HepG2 (cell line): ENCODE measurements around the gene LRRN2.

Source experiments
- AKAP8 ChIP-seq: sonication (generic); formaldehyde crosslinking; IDR thresholded peaks from 2 replicates; pipeline ENCODE4 v1.5.1; 2020; ENCODE audit warnings: mild to moderate bottlenecking, missing genetic modification reagents
- CHD2 ChIP-seq: IDR thresholded peaks from 2 replicates; pipeline ENCODE4 v1.6.1; 2011; ENCODE audit warnings: low read depth, low read length, improper control_type of control experiment
- FOXP1 ChIP-seq, 2 experiments: fragments of 450-650 bp in 1 of 2; IDR thresholded peaks; 2 replicates each; pipeline ENCODE4 v1.6.1; 2017 to 2018; ENCODE audit warnings: antibody characterized with exemption in 1 of 2
- MIER3 ChIP-seq: IDR thresholded peaks from 2 replicates; pipeline ENCODE4 v1.6.1; 2016; ENCODE audit warnings: missing compliant biosample characterization, borderline replicate concordance
- MYC ChIP-seq: sonication (generic); formaldehyde crosslinking; IDR thresholded peaks from 2 replicates; pipeline ENCODE4 v1.9.0; 2021; ENCODE audit warnings: missing genetic modification reagents, borderline replicate concordance
- POLR2A ChIP-seq, 2 experiments: IDR thresholded peaks; 2 replicates each; pipeline ENCODE4 v1.6.1; 2011; ENCODE audit warnings: low read depth in 2 of 2, low read length in 2 of 2, mild to moderate bottlenecking in 1 of 2, moderate library complexity in 1 of 2; ENCODE audit not compliant: insufficient read depth in 1 of 2
- SRF ChIP-seq: IDR thresholded peaks from 2 replicates; pipeline ENCODE4 v1.6.1; 2011; ENCODE audit warnings: mild to moderate bottlenecking, low read depth, low read length, moderate library complexity
- ZNF546 ChIP-seq: sonication (generic); formaldehyde crosslinking; conservative IDR thresholded peaks from 2 replicates; pipeline ENCODE4 v1.8.1; 2023; ENCODE audit warnings: mild to moderate bottlenecking, missing genetic modification reagents
- ZNF570 ChIP-seq: sonication (generic); formaldehyde crosslinking; IDR thresholded peaks from 2 replicates; pipeline ENCODE4 v1.4.0; 2020; ENCODE audit warnings: mild to moderate bottlenecking, missing genetic modification reagents, borderline replicate concordance
- ZNF639 ChIP-seq: conservative IDR thresholded peaks from 2 replicates; pipeline ENCODE4 v1.6.1; 2018; ENCODE audit warnings: missing genetic modification reagents
- TF ChIP-seq, protein P1 (sequence below): sonication (generic); formaldehyde crosslinking; IDR thresholded peaks from 2 replicates; pipeline ENCODE4 v1.4.0; 2020; ENCODE audit warnings: missing genetic modification reagents
- TF ChIP-seq, protein P2 (sequence below): sonication (generic); formaldehyde crosslinking; IDR thresholded peaks from 2 replicates; pipeline ENCODE4 v1.5.0; 2020; ENCODE audit warnings: mild to moderate bottlenecking, missing genetic modification reagents, moderate library complexity

DNA sequence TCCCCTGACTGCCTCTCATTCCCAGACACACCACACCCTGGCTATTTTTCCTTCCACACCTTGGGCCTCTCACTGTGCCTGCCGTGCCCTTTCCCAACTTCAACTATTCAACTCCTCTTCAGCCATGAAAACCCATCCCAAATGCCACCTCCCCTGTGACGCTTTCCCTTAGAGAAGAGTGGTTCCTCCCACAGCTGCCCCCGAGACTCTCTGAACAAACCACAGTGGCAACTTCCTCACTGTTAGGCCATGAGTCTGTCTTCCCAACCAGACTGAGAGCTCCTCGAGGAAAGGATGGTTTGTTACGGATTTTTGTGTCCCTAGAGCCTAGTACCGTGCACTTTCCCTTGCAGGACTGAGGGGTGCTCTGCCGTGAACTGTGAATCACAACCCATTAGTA is 59.2 kb downstream of the LRRN2 start:
- TF ChIP-seq POLR2A (IDR thresholded peaks at IDR 0.05; ENCODE audit: insufficient read depth in 1 of 2, low read depth in 2 of 2, low read length in 2 of 2) (no peak), AKAP8 (CRISPR knock-in tag) (no peak), ZNF639 (CRISPR knock-in tag) (no peak), FOXP1 (IDR thresholded peaks at IDR 0.05) (no peak), FOXP1 (CRISPR knock-in tag; IDR thresholded peaks at IDR 0.05) (no peak), SRF (no peak), CHD2 (no peak), ZNF570 (CRISPR knock-in tag) (no peak), MIER3 (CRISPR knock-in tag) (no peak), ZNF546 (CRISPR knock-in tag) (no peak), MYC (no peak)
- TF ChIP-seq, protein P1, sequence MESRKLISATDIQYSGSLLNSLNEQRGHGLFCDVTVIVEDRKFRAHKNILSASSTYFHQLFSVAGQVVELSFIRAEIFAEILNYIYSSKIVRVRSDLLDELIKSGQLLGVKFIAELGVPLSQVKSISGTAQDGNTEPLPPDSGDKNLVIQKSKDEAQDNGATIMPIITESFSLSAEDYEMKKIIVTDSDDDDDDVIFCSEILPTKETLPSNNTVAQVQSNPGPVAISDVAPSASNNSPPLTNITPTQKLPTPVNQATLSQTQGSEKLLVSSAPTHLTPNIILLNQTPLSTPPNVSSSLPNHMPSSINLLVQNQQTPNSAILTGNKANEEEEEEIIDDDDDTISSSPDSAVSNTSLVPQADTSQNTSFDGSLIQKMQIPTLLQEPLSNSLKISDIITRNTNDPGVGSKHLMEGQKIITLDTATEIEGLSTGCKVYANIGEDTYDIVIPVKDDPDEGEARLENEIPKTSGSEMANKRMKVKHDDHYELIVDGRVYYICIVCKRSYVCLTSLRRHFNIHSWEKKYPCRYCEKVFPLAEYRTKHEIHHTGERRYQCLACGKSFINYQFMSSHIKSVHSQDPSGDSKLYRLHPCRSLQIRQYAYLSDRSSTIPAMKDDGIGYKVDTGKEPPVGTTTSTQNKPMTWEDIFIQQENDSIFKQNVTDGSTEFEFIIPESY (CRISPR knock-in tag): no peak
- TF ChIP-seq, protein P2, sequence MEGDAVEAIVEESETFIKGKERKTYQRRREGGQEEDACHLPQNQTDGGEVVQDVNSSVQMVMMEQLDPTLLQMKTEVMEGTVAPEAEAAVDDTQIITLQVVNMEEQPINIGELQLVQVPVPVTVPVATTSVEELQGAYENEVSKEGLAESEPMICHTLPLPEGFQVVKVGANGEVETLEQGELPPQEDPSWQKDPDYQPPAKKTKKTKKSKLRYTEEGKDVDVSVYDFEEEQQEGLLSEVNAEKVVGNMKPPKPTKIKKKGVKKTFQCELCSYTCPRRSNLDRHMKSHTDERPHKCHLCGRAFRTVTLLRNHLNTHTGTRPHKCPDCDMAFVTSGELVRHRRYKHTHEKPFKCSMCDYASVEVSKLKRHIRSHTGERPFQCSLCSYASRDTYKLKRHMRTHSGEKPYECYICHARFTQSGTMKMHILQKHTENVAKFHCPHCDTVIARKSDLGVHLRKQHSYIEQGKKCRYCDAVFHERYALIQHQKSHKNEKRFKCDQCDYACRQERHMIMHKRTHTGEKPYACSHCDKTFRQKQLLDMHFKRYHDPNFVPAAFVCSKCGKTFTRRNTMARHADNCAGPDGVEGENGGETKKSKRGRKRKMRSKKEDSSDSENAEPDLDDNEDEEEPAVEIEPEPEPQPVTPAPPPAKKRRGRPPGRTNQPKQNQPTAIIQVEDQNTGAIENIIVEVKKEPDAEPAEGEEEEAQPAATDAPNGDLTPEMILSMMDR: no peak
